K562 (cell line): Measurements from ENCODE around the gene SEPHS2. TPM values are rescaled to one million over a fixed set of nuclear protein-coding genes. Genes with fewer than 3 reads are reported as not detected.
A peak's percentile ranks its signal among the peaks of the same experiment; 100 is the strongest.

Experiments used
- CBX1 ChIP-seq: sonication (generic); IDR thresholded peaks from 2 replicates; pipeline ENCODE4 v1.6.1; 2016; ENCODE audit warnings: antibody characterized with exemption, low read depth, mild to moderate bottlenecking
- CREB1 ChIP-seq, 2 experiments: sonication (generic) in 1 of 2; formaldehyde crosslinking in 1 of 2; IDR thresholded peaks; 2 replicates each; pipeline versions ENCODE4 v1.6.1 to v1.8.0; 2012 to 2022; ENCODE audit warnings: inconsistent platforms in 1 of 2, mild to moderate bottlenecking in 1 of 2, missing genetic modification reagents in 1 of 2, moderate library complexity in 1 of 2
- EHMT2 ChIP-seq: fragments of 450-650 bp; IDR thresholded peaks from 2 replicates; pipeline ENCODE4 v1.6.1; 2018; ENCODE audit warnings: antibody characterized with exemption
- ESRRA ChIP-seq: fragments of 450-650 bp; IDR thresholded peaks from 2 replicates; pipeline ENCODE4 v1.6.1; 2014; ENCODE audit warnings: low read depth, mild to moderate bottlenecking, moderate library complexity, borderline replicate concordance
- GATAD2A ChIP-seq: fragments of 450-650 bp; IDR thresholded peaks from 2 replicates; pipeline ENCODE4 v1.6.1; 2017
- HDGF ChIP-seq: fragments of 450-650 bp; IDR thresholded peaks from 2 replicates; pipeline ENCODE4 v1.6.1; 2016
- MAZ ChIP-seq, 2 experiments: fragments of 450-650 bp in 1 of 2; sonication (generic) in 1 of 2; formaldehyde crosslinking; IDR thresholded peaks in 1 of 2; conservative IDR thresholded peaks in 1 of 2; 2 replicates each; pipeline versions ENCODE4 v1.4.0 to v1.5.0; 2020; ENCODE audit warnings: mild to moderate bottlenecking in 1 of 2, missing genetic modification reagents in 1 of 2
- MLX ChIP-seq, 2 experiments: fragments of 450-650 bp in 1 of 2; sonication (generic) in 1 of 2; formaldehyde crosslinking; conservative IDR thresholded peaks; 2 replicates each; pipeline versions ENCODE4 v1.4.0 to v1.8.1; 2020 to 2022; ENCODE audit warnings: mild to moderate bottlenecking in 1 of 2, missing genetic modification reagents in 1 of 2
- RBM22 ChIP-seq: fragments of 200-400 bp; formaldehyde crosslinking; IDR thresholded peaks from 2 replicates; pipeline ENCODE4 v1.6.1; 2018; ENCODE audit warnings: low read length, low read depth; ENCODE audit not compliant: poor library complexity, severe bottlenecking
- XRCC4 ChIP-seq: IDR thresholded peaks from one replicate; pipeline ENCODE4 v1.6.1; 2011; ENCODE audit not compliant: insufficient read depth, insufficient read length; ENCODE audit errors: extremely low read depth
- ZBED1 ChIP-seq: IDR thresholded peaks from 2 replicates; pipeline ENCODE4 v1.6.1; 2014
- ZBTB8A ChIP-seq: fragments of 450-650 bp; IDR thresholded peaks from 2 replicates; pipeline ENCODE4 v1.6.1; 2018; ENCODE audit warnings: mild to moderate bottlenecking, moderate library complexity; ENCODE audit not compliant: partially characterized antibody
- ZNF41 ChIP-seq: fragments of 250-450 bp; sonication (Bioruptor Pico); conservative IDR thresholded peaks from 2 replicates; pipeline ENCODE4 v1.4.0; 2020; ENCODE audit warnings: mild to moderate bottlenecking
- polyA plus RNA-seq, 8 experiments: library from polyadenylated mRNA; depleted of rRNA in 4 of 8; stranded (reverse) in 5 of 8; unstranded in 3 of 8; fragments of >200 nt; fragmentation: Nextera tagmentation in 2 of 8; fragmentation: Illumina TruSeq in 1 of 8; extraction: Ambion mirVana in 2 of 8; extraction: Trizol in 1 of 8; gene quantifications; 2 replicates each; pipeline versions ENCODE4 v1.2.1 to v1.2.3, GENCODE V29; 2011 to 2014; ENCODE audit warnings: inconsistent platforms in 1 of 8, missing spikeins in 1 of 8
- total RNA-seq, 7 experiments: library from RNA; depleted of rRNA in 6 of 7; stranded (reverse); fragments of >200 nt in 6 of 7; fragmentation: Illumina TruSeq in 2 of 7; extraction: Trizol in 2 of 7; gene quantifications; 2 replicates each; pipeline versions ENCODE4 v1.2.1 to v1.2.3, GENCODE V29; 2011 to 2021; ENCODE audit warnings: low replicate concordance in 1 of 7
- TF ChIP-seq, protein P1 (sequence below), 2 experiments: fragments of 450-650 bp in 1 of 2; sonication (generic) in 1 of 2; formaldehyde crosslinking in 1 of 2; IDR thresholded peaks; 2 replicates each; pipeline versions ENCODE4 v1.7.1 to v1.9.0; 2016 to 2022; ENCODE audit warnings: inconsistent platforms in 1 of 2, mild to moderate bottlenecking in 1 of 2, missing genetic modification reagents in 1 of 2
- TF ChIP-seq, protein P2 (sequence below): fragments of 450-650 bp; IDR thresholded peaks from 2 replicates; pipeline ENCODE4 v1.6.1; 2016
- TF ChIP-seq, protein P3 (sequence below): sonication (generic); formaldehyde crosslinking; IDR thresholded peaks from 2 replicates; pipeline ENCODE4 v1.8.0; 2022; ENCODE audit warnings: mild to moderate bottlenecking, missing genetic modification reagents, borderline replicate concordance

SEPHS2 gene
- total and polyA plus RNA-seq, 9 of the 15 experiments (the other 6 are each of a cell fraction or from before 2014, with no cell fraction given): 20.9 to 90.6 (median 43.4) TPM

DNA sequence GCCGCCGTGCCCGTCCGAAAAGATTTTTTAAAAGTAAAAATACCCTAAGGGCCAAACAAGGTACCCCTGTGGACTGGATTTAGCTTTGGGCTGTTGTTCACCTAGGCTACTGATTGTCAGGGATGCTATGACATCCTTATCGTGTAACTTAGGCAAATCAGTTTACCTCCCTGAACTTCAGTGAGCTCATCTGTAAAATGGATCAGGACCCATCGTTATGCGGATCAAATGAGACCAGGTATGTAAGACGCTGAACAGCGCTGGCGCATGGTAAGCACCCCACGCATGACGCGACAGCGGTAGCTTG is 38.9 kb downstream of the SEPHS2 start (continued):
- TF ChIP-seq, protein P1, sequence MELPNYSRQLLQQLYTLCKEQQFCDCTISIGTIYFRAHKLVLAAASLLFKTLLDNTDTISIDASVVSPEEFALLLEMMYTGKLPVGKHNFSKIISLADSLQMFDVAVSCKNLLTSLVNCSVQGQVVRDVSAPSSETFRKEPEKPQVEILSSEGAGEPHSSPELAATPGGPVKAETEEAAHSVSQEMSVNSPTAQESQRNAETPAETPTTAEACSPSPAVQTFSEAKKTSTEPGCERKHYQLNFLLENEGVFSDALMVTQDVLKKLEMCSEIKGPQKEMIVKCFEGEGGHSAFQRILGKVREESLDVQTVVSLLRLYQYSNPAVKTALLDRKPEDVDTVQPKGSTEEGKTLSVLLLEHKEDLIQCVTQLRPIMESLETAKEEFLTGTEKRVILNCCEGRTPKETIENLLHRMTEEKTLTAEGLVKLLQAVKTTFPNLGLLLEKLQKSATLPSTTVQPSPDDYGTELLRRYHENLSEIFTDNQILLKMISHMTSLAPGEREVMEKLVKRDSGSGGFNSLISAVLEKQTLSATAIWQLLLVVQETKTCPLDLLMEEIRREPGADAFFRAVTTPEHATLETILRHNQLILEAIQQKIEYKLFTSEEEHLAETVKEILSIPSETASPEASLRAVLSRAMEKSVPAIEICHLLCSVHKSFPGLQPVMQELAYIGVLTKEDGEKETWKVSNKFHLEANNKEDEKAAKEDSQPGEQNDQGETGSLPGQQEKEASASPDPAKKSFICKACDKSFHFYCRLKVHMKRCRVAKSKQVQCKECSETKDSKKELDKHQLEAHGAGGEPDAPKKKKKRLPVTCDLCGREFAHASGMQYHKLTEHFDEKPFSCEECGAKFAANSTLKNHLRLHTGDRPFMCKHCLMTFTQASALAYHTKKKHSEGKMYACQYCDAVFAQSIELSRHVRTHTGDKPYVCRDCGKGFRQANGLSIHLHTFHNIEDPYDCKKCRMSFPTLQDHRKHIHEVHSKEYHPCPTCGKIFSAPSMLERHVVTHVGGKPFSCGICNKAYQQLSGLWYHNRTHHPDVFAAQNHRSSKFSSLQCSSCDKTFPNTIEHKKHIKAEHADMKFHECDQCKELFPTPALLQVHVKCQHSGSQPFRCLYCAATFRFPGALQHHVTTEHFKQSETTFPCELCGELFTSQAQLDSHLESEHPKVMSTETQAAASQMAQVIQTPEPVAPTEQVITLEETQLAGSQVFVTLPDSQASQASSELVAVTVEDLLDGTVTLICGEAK (IDR thresholded peaks at IDR 0.05): peak; percentile 40; the same call in 1 of the 2 replicates
- TF ChIP-seq, protein P1 (CRISPR knock-in tag; IDR thresholded peaks at IDR 0.05): no peak
- no peak for TF ChIP-seq MLX (CRISPR knock-in tag; conservative IDR thresholded peaks at IDR 0.05)
- TF ChIP-seq HDGF: peak; percentile 67; the same call in 1 of the 2 replicates
- TF ChIP-seq ESRRA: 0 out of 2 replicates have a peak, but pooled peaks have one; percentile 5
- TF ChIP-seq RBM22: no peak
- TF ChIP-seq CBX1: no peak
- no peak for TF ChIP-seq ZNF41
- peak; percentile 46; the same call in 1 of the 2 replicates for TF ChIP-seq GATAD2A
- 0 out of 4 replicates have a peak, but pooled peaks of 1 of the 2 experiments have one; percentile 12 for TF ChIP-seq MAZ (CRISPR knock-in tag; conservative IDR thresholded peaks at IDR 0.05 in 1 of 2, IDR thresholded peaks at IDR 0.05 in 1 of 2)
- TF ChIP-seq, protein P2, sequence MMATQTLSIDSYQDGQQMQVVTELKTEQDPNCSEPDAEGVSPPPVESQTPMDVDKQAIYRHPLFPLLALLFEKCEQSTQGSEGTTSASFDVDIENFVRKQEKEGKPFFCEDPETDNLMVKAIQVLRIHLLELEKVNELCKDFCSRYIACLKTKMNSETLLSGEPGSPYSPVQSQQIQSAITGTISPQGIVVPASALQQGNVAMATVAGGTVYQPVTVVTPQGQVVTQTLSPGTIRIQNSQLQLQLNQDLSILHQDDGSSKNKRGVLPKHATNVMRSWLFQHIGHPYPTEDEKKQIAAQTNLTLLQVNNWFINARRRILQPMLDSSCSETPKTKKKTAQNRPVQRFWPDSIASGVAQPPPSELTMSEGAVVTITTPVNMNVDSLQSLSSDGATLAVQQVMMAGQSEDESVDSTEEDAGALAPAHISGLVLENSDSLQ: no peak
- TF ChIP-seq ZBTB8A: no peak
- no peak for TF ChIP-seq ZBED1
- TF ChIP-seq XRCC4: no peak
- TF ChIP-seq, protein P3, sequence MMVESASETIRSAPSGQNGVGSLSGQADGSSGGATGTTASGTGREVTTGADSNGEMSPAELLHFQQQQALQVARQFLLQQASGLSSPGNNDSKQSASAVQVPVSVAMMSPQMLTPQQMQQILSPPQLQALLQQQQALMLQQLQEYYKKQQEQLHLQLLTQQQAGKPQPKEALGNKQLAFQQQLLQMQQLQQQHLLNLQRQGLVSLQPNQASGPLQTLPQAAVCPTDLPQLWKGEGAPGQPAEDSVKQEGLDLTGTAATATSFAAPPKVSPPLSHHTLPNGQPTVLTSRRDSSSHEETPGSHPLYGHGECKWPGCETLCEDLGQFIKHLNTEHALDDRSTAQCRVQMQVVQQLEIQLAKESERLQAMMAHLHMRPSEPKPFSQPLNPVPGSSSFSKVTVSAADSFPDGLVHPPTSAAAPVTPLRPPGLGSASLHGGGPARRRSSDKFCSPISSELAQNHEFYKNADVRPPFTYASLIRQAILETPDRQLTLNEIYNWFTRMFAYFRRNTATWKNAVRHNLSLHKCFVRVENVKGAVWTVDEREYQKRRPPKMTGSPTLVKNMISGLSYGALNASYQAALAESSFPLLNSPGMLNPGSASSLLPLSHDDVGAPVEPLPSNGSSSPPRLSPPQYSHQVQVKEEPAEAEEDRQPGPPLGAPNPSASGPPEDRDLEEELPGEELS (CRISPR knock-in tag): no peak
- no peak for TF ChIP-seq EHMT2
- no peak for TF ChIP-seq CREB1 (IDR thresholded peaks at IDR 0.05)
- 0 out of 2 replicates have a peak, but pooled peaks have one; percentile 31 for TF ChIP-seq CREB1 (CRISPR knock-in tag; IDR thresholded peaks at IDR 0.05)
